Measurements from ENCODE around the gene LUC7L. TPM values are rescaled to one million over a fixed set of nuclear protein-coding genes. Genes with fewer than 3 reads are reported as not detected.
"Not testable (repeated sequence)": the region's sequence is repeated elsewhere in the genome, so short reads cannot be mapped to it uniquely, and the experiment has no call there.

Gene LUC7L
- total RNA-seq, 2 donors from 2014 or later, result 37.1 to 55.4 TPM

- intact Hi-C loops (cut with DNase I), result no loop called here
- H3K27me3 ChIP-seq, result peaks cover 55% of the 10 kb centered on the region
- no peak overlapping the region for H3K9ac ChIP-seq (ENCODE audit: low read depth in 2 of 2, low read length in 2 of 2)
- no peaks in the 10 kb centered on the region for H3K9me3 ChIP-seq
- no peak overlapping the region for H3K4me3 ChIP-seq
- H3K27ac ChIP-seq, result no peak overlapping the region
- no peaks in the 10 kb centered on the region for H3K4me1 ChIP-seq
- no peak for TF ChIP-seq CTCF (IDR thresholded peaks at IDR 0.05)
- no peaks in the 10 kb centered on the region for H3K36me3 ChIP-seq
- DNase-seq, result no peak
Measured at GRCh38 chr16:175011-175949, 54.0 kb downstream of the LUC7L start.

DNA sequence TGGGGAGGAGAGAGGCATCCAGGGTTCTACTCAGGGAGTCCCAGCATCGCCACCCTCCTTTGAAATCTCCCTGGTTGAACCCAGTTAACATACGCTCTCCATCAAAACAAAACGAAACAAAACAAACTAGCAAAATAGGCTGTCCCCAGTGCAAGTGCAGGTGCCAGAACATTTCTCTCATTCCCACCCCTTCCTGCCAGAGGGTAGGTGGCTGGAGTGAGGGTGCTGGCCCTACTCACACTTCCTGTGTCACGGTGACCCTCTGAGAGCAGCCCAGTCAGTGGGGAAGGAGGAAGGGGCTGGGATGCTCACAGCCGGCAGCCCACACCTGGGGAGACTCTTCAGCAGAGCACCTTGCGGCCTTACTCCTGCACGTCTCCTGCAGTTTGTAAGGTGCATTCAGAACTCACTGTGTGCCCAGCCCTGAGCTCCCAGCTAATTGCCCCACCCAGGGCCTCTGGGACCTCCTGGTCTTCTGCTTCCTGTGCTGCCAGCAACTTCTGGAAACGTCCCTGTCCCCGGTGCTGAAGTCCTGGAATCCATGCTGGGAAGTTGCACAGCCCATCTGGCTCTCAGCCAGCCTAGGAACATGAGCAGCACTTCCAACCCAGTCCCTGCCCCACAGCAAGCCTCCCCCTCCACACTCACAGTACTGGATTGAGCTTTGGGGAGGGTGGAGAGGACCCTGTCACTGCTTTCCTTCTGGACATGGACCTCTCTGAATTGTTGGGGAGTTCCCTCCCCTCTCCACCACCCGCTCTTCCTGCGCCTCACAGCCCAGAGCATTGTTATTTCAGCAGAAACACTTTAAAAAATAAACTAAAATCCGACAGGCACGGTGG is 55.1 kb downstream of the LUC7L start:
- peaks cover 44% of the 10 kb centered on the region for H3K27me3 ChIP-seq
- H3K9me3 ChIP-seq; H3K9ac ChIP-seq (ENCODE audit: low read depth in 2 of 2, low read length in 2 of 2); H3K4me1 ChIP-seq; intact Hi-C loops (cut with DNase I); H3K36me3 ChIP-seq; H3K4me3 ChIP-seq; H3K27ac ChIP-seq; DNase-seq: not testable (repeated sequence)

DNA sequence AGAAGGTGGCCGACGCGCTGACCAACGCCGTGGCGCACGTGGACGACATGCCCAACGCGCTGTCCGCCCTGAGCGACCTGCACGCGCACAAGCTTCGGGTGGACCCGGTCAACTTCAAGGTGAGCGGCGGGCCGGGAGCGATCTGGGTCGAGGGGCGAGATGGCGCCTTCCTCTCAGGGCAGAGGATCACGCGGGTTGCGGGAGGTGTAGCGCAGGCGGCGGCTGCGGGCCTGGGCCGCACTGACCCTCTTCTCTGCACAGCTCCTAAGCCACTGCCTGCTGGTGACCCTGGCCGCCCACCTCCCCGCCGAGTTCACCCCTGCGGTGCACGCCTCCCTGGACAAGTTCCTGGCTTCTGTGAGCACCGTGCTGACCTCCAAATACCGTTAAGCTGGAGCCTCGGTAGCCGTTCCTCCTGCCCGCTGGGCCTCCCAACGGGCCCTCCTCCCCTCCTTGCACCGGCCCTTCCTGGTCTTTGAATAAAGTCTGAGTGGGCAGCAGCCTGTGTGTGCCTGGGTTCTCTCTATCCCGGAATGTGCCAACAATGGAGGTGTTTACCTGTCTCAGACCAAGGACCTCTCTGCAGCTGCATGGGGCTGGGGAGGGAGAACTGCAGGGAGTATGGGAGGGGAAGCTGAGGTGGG is 55.9 kb downstream of the LUC7L start:
- H3K27ac ChIP-seq; DNase-seq; H3K9me3 ChIP-seq; H3K9ac ChIP-seq (ENCODE audit: low read depth in 2 of 2, low read length in 2 of 2); H3K4me3 ChIP-seq; intact Hi-C loops (cut with DNase I); H3K4me1 ChIP-seq; H3K36me3 ChIP-seq: not testable (repeated sequence)
- peaks cover 36% of the 10 kb centered on the region for H3K27me3 ChIP-seq

GRCh38 chr16:172374-172941 is 56.8 kb downstream of the LUC7L start, which contains the start of gene HBA2:
Gene HBA2, plus strand, starts transcription at chr16:172876. Its CDS starts 37 bp downstream, at chr16:172913.
- H3K4me3 ChIP-seq; intact Hi-C loops (cut with DNase I); H3K9ac ChIP-seq (ENCODE audit: low read depth in 2 of 2, low read length in 2 of 2); H3K36me3 ChIP-seq; H3K4me1 ChIP-seq; H3K9me3 ChIP-seq; DNase-seq; H3K27ac ChIP-seq: not testable (repeated sequence)
- peaks cover 36% of the 10 kb centered on the region for H3K27me3 ChIP-seq

DNA sequence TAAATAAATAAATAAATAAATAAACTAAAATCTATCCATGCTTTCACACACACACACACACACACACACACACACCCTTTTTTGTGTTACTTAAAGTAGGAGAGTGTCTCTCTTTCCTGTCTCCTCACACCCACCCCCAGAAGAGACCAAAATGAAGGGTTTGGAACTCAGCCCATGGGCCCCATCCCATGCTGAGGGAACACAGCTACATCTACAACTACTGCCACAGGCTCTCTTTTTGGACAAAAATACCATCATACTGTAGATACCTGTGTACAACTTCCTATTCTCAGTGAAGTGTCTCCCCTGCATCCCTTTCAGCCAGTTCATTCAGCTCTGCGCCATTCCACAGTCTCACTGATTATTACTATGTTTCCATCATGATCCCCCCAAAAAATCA is 58.5 kb downstream of the LUC7L start:
- H3K9ac ChIP-seq (ENCODE audit: low read depth in 2 of 2, low read length in 2 of 2), result no peak overlapping the region
- H3K4me3 ChIP-seq, result no peak overlapping the region
- no peak for DNase-seq
- H3K36me3 ChIP-seq, result no peaks in the 10 kb centered on the region
- no peak for TF ChIP-seq CTCF (IDR thresholded peaks at IDR 0.05)
- H3K9me3 ChIP-seq, result no peaks in the 10 kb centered on the region
- H3K27ac ChIP-seq, result no peak overlapping the region
- H3K27me3 ChIP-seq, result peaks cover 48% of the 10 kb centered on the region
- no peaks in the 10 kb centered on the region for H3K4me1 ChIP-seq
- intact Hi-C loops (cut with DNase I), result no loop called here

GRCh38 chr16:170088-170507 is 59.2 kb downstream of the LUC7L start:
- H3K9ac ChIP-seq (ENCODE audit: low read depth in 2 of 2, low read length in 2 of 2); H3K36me3 ChIP-seq; intact Hi-C loops (cut with DNase I); H3K9me3 ChIP-seq; H3K4me1 ChIP-seq; H3K4me3 ChIP-seq; H3K27ac ChIP-seq: not testable (repeated sequence)
- peaks cover 50% of the 10 kb centered on the region for H3K27me3 ChIP-seq
- peak; percentile 42 for DNase-seq

- Histone ChIP-seq H3K9me3 (no peaks in the 10 kb centered on the region), H3K9ac (ENCODE audit: low read depth in 2 of 2, low read length in 2 of 2) (no peak overlapping the region), H3K27me3 (peaks cover 45% of the 10 kb centered on the region), H3K36me3 (no peaks in the 10 kb centered on the region), H3K4me1 (no peaks in the 10 kb centered on the region), H3K4me3 (no peak overlapping the region), H3K27ac (no peak overlapping the region)
- DNase-seq, result no peak
- intact Hi-C loops (cut with DNase I), result no loop called here
- no peak for TF ChIP-seq CTCF (IDR thresholded peaks at IDR 0.05)
Measured at GRCh38 chr16:169014-169413, 60.2 kb downstream of the LUC7L start.

All from colonic mucosa (tissue), 4 donors.